GM15510 (cell line): ENCODE measurements around the gene COL5A1.

Source experiments
- POLR2A ChIP-seq: IDR thresholded peaks from 3 replicates; pipeline ENCODE4 v1.6.1; 2011; ENCODE audit warnings: borderline replicate concordance; ENCODE audit not compliant: insufficient read length; ENCODE audit errors: extremely low read depth

Gene COL5A1

DNA sequence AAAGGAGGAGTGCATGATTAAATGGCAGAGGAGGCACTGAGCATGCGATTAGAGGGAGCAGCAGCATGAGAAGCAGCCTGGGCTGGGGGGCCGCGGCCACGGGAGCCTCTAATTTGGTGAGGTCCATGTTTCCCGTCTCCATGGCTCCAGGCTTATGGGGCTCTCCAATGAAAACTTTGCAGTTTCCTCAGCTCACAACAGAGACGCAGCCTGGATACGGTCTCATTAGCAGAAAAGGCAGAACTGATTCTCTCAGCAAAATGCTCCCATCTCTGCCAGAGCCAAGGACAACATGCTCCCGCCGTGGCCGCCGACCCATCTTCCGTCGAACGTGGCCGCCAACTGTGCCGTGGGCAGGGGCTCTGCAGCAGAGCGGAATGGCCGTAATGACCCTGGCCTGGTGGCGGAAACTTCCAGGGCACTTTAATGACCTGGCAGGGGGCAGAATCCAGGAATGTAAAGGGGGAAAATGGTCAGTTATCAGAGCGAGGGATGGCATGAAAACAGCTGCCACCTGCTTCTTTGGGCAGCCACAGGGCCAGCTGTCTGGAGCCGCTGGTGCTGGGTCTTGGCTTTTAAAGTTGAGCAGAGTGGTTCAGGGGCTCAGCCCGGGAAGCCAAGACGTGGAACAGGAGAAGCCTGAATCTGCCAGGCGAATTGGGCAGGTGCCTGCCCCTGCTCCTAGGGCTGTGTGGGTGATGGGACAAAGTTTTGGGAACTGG is 76.5 kb downstream of the COL5A1 start:
- TF ChIP-seq POLR2A = no peak

DNA sequence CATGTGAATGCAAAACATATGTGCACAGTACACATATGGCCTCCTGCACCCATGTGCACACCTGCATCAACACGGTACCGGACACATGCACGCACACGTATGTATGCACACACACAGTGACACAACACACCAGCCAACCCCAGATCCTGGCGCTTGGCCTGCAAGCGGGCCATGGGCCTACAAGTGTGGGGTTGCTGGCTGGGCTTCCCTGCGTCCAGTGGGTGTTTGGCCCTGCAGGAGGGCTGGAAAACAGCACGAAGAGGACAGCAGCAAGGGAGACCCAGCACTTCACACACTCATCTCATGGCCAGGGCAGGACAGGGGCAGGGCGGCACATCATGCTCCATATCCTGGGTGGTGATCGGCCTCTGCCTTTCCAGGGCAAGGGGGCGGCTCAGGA is 77.7 kb downstream of the COL5A1 start:
- TF ChIP-seq POLR2A = no peak

DNA sequence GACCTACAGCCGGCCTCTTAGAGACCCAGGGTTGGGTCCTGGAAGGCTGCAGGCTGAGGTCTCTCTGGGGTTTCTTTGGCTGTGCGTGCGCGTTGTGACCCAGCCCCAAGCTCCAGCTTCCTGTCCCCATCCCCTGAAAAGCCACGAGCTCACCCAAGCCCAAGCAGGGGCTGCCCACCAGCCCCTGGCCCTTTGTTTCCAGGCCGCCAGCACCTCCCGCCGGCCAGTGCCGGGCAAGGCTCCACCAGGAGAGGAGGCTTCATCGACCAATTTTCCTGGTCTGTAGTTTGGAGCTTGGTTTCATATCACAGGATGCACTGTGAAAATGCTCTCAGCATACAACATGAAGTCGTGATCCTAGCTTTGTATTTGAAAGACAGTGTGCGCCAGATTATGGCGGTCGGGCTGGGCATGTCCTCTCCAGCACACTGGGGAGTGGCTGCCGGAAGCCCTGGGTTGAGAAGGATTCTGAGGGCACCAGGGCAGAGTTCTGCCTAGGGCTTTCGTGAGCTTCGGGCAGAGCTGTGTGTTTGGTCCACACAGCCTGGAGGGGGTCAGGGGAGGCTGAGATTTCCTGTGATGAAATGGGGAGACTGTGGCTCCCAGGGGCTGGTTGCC is 78.6 kb downstream of the COL5A1 start:
- TF ChIP-seq POLR2A = no peak

DNA sequence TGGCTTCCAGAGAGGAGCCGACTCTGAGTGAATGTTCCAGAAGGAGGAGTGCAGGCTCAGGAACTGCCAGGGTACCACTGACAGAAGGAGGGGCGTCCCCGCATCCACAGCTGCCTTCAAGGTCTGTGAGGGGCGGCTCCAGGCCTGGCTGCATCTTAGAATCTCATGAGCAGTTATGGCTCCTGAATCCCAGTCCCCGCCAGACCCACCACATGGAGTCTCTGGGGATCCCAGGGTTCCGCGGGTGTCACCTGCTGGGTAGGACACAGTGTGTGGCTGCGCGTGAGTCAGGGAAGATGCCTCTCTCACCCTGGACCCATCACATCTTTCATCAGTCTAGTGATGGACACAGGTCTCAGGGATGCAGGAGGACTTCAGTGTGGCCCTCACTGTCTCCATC is 79.2 kb downstream of the COL5A1 start:
- TF ChIP-seq POLR2A = no peak

DNA sequence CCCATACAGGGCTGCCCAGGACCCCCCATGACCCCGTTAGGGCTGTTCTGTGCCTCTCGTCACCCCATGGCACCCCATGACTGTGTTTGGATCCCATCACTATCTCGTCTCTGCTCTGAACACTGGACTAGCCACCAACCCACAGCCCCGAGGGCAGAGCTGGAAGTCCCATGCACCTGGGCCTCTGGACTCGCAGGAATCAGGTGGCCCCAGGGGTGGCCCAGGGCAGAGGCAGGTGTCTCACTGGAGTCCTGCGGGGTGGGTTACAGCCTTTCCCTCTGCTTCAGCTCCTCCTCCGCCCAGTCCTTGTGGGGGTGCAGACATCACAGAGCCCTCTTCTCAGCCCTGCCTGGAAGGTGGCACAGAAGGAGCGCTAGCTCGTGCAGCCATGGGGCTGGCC is 79.7 kb downstream of the COL5A1 start:
- no peak for TF ChIP-seq POLR2A

DNA sequence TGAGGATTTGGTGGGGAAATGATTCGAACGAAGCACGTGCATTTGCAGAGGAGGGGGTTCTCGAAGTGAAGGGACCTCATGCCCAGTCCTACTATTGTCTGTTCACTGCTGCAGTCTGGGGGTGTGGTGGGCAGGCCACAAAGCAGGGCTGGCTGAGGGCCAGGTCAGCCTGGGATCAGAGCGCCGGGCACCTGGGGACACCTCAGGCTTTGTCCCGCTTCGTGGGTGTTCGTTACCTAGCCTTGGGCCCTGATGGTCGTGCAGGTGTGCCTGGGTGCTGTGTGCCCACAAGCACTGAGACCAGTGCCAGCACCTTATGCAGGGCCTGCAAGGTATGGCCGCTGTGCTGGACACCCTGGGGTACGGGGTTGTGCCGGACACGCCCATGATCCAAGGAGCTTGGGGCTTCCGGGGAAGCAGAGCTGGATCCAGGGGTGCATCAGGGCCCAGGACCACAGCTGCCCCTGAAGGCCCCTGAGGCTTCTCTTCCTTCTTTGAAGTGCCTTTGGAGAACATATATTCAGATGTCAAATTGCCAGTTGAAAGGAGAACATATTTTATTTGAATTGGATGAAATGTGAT is 80.6 kb downstream of the COL5A1 start:
- TF ChIP-seq POLR2A = no peak

DNA sequence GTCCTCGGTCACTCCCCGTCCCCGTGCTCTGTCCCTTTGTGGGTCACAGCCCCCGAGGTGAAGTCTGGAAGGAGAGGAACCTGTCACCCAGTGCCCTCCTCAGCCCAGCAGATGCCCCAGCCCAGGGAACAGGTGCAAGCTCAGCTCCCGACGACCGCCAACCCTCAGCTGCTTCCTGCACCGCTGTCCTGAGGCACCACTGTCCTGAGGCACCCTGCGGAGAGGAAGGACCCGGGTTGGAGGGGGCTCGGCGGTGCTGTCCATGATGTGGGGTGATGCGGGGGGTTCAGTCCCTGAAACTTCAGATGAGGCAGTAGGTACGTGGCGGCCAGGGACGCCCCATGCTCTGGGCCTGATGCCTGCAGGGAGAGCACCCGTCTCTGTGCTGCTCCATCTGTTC is 81.4 kb downstream of the COL5A1 start:
- TF ChIP-seq POLR2A = no peak

DNA sequence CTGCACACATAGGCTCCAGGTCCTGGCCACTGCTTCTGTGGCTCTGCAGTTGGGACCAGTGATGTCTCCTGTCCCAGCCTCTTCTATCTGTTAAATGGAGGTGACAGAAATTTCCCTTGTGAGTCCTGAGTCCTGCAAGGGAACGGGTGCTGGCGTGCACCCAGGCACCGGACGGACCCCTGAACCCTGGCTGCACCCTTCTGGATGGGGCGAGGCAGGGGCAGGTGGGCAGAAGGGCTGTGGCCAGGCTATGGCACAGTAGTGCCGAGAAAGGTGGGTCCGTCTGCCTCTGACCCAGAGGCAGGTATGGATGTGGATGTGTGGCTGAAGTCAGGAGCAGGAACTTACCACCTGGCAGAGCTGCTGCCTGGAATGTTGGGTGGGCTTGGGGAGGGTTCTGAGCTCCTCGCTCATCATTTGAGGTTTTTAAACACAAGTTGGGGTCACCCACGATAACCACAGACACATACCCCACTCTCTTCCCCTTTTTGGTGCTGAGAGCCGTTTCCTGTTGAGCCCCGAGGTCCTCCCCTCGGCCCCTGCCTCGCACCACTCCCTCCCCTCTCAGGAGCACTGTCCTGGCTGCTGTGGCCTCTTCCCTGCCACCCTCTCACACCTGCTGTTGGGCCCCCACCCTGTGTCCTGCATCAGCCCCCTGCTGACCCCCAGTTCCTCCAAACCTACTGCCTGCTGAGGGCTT is 82.0 kb downstream of the COL5A1 start:
- TF ChIP-seq POLR2A = no peak

DNA sequence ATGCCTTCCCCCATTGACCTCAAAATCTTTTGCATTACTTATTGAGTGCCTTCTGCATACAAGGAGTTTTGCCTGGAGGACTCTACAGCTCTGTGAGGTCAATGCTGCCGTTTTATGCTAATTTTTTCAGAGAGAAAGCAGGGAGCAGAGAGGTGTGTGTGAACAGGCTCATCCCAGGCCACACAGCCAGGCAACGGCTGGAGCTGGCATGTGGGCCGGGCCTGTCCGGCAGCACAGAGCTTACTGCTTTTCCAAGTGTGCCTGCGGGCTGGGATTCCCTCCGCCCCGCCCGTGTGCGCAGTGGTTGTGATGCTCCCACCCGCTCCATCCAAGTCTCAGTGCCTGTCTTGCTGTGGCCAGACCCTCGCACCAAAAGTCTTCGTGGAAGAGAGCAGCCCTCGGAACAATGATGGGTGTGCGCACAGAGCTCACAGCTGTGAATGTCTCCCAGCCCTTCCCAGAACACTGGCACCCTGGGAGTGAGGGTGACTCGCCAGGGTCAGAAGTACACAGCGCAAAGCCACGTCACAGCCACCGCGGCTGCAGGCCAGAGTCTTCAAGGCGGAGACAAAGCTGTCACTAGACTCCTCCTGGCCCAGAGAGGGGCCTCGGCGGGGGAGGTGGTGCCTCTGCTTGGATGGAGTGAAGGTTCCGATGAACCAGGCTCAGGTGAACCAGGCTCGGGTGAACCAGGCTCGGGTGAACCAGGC is 82.8 kb downstream of the COL5A1 start:
- TF ChIP-seq POLR2A = no peak

DNA sequence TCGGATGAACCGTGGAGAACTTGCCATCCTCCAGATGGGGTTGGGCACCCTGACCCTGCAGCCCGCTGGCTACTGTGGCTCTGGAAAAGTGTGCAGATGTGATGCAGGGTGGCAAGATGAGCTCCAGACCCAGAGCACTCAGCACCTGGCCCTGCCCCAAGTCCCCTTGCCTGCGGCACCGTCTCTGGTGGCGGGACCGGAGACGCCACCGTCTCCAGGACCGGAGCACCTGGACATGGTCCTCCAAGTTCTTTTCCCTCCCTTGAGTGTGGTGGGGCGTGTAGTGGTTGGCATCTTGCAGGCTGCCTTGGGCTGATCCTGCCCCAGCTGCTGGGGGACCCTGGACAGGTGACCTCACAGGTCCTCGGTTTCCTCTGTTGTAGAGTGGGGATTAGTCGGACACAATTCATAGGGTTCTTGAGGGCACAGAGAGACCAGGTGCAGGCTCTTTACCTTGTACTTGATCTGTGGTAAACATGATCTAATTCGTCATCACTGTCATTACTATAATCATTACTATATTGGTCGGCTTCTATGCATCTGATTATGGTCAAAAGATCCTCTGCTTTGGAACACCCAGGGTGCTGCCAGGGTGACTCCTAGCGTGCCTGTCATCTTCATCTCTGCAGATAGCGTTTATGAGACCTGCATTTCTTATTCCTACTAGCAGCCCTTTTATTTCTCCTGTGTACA is 83.5 kb downstream of the COL5A1 start:
- no peak for TF ChIP-seq POLR2A

DNA sequence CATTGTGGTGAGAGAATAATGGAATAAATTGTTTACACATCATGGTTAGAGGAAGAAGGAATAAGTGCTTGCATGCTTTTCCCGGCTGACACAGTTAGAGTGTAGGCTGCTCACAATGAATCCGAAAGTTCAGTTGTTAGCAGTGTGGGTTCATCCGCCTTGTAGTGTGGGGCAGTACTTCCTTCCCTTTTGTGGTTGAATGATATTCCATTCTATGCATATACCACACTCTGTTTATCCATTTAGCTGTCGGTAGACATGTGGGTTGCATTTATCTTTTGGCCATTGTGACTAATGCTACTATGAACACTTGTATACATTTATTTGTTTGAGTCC is 84.0 kb downstream of the COL5A1 start:
- TF ChIP-seq POLR2A = no peak

DNA sequence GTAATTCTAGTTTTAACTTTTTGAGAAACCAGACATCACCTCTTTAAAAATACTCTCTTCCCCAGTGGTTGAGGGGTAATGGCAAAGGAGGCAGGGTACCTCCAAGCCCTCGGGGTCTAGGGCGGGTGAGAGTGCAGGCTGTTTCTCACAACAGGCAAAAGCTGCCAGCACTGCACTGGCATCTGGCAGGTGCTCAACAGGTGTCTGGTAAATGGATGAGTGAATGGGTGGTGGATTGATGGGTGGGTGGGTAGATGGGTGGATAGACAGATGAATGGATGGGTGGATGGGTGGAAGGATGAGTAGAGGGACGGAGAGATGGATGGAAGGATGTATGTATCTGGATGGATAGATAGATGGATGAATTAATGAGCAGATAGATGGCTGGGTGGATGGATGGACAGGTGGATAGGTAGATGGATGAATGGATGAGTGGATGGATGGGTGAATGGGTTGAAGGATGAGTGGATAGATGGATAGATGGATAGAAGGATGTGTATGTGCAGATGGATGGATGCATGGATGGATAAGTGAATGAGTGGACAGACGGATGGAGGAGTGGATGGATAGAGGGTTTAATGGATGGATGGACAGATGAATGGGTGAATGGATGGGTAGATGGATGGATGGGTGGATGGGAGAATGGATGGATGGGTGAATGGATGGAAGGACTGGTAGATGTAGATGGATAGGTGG is 84.6 kb downstream of the COL5A1 start:
- TF ChIP-seq POLR2A = no peak

DNA sequence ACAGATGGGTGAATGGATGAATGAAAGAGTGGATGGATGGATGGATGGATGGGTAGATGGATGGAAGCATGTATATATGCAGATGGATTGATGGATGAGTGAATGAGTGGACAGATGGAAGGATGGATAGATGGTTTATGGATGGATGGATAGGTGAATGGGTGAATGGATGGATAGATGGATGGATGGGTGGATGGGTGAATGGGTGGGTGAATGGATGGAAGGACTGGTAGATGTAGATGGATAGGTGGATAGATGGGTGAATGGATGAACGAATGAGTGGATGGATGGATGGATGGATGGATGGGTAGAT is 85.1 kb downstream of the COL5A1 start:
- no peak for TF ChIP-seq POLR2A
